Erythroblast (primary cell): Measurements from ENCODE around the gene NUS1.

ENCODE experiments used
- GATA1 ChIP-seq: IDR thresholded peaks from 2 replicates; pipeline ENCODE4 v1.6.1; 2011; ENCODE audit warnings: low read depth, mild to moderate bottlenecking, control low read depth, low read length, moderate library complexity
- POLR2A ChIP-seq: IDR thresholded peaks from 2 replicates; pipeline ENCODE4 v1.6.1; 2011; ENCODE audit warnings: mild to moderate bottlenecking, low read length

DNA sequence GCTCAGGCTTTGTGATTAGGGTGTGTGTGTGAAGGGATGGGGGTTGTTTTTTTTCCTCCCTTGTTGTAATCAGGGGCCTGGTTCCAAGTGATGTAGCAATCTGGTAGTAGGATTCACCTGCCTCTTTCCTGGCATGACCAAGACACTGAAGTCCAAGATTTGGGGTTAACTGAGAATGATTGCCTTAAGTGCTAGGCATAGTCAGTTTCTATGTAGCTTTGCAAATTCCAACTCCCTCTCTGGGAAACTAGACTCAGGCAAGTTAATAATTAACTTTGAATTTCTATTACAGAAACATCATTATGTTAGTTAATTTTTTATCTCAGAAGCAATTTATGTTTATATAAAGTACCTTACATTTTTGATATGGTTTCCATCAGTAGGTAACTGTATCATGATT, 43.6 kb downstream of the NUS1 start:
- TF ChIP-seq POLR2A (no peak), GATA1 (no peak)
